DMS53 (cell line): ENCODE results near the gene USP6.
"Not testable (repeated sequence)": the region's sequence is repeated elsewhere in the genome, so short reads cannot be mapped to it uniquely, and the experiment has no call there.

Source experiments
- DNase-seq: peaks from one replicate; lab custom pipeline; 2025; lab: John Stamatoyannopoulos, UW

Gene USP6

DNA sequence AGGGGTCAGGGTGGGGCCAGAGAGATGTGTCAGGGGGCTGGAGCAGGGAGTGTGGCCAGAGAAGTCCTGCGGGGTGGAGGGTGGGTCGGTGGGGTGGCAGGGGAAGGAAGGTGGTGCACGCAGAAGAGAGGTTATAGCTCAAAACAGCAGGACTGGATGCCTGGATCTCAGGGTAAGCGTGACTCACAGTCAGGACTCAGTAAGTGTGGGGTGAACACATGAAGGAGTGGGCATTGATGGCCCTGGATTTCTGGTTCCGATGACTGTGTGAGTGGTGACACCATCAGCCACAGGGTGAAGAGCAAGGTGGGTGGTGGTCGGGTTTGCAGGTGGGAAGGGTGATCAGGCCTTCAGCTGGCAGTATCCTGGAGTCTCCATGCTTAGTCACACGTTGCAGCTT lies 6.2 kb downstream of the USP6 start:
- not testable (repeated sequence) for DNase-seq

DNA sequence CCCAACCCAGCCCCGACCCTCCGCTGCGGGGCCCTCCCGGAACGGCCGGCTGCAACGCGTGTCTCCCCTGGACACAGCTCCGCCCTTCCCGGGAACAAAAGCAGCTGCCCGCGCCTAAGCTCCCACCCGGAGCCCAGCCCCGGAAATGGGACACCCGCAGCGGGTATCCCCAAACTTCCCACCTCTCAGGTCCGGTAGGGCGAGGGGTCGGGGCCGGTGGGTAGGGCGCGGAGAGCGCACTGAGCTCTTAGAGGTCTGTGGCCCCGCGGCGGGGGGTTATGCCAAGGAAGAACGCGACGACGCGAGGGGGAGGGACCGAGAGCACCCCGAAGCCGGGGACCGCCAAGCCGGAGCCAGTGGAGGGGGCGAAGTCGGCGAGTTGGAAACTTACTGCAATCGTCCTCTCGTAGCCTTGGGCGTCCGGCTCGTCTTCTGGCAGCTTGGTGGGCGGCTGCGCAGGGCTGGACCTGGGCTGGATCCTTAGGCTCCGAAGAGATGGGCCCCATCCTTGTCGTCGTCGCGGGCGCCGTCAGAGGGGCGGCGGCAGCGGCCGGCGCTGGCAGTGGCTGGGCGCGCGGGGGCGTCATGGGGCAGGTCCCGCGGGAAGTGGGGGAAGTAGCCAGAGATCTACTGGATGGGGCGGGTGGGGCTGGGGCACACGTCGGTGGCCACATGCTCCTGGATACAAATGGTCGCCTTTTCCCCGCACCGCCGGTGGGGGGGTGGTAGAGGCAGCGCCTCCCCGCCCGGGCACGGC lies 6.9 kb downstream of the USP6 start:
- DNase-seq: peak; percentile 71

DNA sequence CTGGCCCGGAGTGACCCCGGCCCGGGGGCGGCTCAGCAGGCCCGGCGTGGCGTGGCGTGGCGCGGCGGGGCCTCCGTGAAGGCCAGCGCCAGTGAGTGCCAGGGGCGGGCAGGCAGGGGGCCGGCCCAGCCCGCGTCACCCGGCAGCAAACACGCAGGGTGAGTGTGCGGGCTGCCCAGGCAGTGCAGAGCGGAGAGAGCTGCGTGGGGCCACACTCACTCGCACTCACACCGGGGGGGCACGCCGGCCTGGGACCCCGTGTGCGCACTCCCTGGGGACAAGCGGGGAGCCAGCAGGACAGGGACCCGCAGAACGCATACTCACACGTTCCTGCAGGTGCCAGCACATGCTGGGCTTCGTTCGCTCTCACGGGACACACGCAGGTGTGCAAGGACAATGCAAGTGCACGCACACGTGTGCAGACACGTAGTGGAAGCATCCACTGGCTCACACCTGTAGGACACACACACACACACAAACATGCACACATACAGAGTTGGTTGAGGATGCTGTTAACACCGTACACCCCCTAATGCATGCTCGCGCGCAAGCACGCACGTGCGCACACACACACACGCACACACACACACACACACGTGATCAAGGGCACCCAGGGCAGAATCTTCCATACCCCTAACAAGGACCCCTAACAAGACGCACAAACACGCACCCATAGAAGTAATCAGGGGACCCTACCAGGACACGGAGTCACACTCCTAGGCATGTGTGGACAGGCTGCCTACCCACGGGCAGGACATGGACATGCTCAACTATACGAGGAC lies 7.7 kb downstream of the USP6 start:
- DNase-seq: peak; percentile 60

DNA sequence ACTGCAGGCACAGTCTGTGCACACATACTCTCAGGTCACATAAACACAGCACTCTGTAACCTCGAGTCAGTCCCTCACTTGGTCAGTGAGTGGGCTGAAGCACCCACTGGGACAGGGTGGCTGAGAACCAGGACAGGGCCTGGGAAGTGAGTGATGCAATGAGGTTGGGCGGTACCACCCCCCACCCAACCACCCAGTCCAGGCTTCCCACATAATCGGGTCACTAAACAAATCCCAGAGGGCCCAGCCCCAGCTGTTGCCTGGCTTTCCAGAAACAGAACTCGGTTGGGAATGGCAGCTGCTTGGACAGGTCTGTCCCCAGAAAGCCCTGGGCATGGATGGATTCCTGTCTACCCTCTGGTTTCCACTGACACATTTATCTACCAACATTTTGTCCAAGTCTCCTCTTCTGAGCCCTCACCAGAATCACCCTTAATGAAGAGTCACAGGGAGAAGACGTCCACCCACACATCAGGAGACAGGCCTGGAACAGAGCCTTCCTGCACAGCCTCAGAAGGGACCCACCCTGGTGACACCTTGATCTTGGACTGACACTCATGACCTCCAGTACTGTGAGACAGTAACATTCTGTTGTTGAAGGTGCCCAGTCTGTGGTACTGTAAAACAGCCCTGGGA lies 8.4 kb downstream of the USP6 start:
- not testable (repeated sequence) for DNase-seq

DNA sequence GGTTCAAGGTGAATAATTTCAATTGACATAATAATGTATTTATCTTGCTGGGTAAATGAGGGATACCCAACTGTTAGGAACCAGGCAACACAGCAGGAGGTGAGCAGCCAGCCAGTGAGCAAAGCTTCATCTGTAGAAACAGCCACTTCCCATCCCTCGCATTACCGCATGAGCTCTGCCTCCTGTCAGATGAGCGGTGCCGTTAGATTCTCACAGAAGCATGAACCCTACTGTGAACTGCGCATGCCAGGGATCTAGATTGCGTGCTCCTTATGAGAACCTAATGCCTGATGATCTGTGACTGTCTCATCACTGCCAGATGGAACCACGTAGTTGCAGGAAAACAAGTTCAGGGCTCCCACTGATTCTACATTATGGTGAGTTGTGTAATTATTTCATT lies 9.1 kb downstream of the USP6 start:
- not testable (repeated sequence) for DNase-seq

DNA sequence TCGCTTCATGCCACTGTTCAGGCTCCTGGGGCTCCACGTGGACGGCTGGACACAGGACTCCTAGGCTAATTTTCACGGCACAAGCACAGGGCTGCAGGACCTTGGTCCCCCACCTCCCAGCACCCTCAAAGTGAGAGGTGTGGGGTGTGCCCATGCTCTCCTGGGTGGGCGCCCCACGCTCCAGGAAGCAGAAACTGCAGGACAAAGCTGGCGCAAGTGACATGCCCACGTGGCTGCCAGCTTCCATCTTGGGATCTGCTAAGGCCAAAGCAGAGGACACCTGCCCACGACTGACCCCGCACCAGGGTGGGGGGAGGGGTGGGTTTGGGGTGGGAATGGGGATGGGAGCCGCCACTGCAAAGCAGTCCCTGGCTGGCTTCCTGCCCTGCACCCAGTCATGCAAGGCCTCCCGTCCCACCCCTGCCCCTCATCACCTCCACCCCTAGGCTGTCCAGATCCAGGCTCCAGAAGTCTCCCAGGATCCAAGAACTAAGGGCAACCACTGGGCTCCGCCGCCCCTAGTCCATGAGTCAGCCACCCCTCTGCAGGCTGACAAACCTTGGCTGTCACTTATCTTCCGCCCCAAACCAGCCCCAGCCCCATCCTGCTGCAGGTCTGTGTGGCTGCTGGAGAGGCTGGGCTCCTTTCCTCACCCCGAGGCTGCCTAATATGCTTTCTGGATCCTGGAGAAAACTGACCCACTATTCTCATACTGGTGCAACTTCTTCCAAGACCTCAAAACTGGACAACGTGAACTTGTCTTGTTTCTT lies 11.1 kb downstream of the USP6 start:
- no peak for DNase-seq

DNA sequence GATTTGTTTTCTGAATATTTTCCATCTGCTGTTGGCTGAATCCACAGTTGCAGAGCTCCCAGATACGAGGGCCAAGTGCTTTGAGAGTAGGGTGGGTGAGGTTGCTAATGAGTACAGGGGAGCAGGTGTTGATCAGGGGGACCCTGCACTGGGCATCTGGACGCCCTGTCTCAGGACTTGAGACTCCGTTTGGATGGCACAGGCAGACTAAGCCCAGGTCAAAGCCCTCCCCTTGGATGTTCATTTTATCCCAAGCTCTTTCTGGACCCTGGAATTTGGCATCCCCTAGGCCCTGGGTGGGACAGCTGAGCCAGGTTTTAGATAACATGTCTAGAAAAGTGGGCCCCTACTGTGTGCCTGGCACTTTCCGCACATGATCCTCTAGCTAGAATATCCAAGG lies 12.1 kb downstream of the USP6 start:
- DNase-seq: no peak

DNA sequence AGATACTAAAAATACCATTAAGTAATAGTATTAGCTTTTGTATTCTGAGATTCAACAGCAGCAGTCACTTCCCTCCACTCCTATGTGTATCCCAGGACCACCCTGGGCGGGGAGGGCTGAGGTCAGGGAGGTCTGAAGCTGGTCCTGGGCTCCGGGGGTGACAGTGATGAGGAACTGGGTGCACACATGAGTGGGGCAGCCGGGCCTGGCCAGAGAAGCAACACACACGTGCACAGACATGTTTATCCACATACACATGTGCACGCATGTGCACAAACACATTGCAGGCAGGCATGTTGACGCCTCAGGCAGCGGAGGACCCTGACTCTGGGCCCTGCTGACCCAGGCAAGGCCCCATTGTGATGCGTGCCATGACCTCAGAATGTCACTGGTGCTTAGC lies 12.6 kb downstream of the USP6 start:
- not testable (repeated sequence) for DNase-seq

DNA sequence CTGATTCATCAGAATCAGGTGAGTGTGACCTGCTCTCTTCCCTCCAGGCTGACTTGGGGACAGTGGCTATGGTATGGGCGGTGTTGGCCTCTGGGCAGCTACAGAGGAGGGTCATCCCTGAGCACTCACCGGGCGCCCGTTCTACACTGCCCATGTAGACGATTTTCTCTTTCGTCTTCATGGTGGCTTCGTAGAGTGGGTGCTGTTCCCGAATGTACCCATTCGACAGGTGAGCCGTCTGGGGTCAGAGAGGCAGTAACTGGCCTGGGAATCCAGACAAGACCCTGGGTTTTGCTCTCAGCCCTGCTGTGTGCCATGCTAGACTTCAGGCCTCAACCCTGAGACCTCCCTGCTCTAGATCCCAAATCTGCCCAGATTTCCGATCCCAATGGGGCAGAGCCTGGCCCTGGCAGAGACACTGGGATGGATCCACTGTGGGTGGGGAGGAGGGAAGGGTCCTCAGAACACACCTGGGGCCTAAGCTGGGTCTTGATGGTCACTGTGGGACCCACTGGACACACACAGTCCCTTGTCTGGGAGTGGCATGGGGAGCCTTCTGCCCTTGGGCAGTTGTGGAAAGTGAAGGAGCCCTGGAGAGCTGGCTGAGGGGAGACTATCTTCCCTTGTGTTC lies 13.2 kb downstream of the USP6 start:
- no peak for DNase-seq

DNA sequence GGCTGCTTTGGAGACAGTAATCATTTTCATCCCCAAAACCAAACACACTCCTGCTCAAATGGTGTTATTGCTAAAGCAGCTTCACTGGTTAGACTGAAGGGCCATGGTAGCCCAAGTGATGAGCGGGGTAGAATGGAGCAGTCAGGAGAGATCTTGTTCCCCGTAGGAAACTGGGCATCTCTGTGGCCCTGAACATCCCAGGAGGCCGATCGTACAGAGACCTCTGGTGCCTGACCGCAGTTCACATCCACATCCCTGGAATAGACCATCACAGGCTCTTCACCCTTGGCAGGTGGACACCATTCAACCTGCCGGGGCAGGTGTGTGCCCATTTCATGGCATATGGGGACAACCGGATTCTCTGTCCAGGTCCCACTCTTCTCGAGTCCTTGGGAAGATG lies 13.9 kb downstream of the USP6 start:
- DNase-seq: not testable (repeated sequence)

DNA sequence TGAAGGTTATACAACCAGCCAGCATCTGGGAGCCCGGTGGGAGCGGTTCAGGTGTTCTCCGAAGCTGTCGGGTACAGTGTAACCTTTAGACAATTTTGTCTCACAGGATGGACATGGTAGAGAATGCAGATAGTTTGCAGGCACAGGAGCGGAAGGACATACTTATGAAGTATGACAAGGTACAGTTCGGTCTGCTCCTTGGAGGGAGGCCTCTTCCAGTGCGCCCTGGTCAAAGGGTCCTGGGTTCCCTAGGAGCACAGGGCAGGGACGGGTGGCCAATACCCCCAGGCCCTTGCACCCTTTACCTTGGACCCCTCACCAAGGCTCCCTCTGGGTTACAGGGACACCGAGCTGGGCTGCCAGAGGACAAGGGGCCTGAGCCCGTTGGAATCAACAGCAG lies 14.4 kb downstream of the USP6 start:
- not testable (repeated sequence) for DNase-seq

DNA sequence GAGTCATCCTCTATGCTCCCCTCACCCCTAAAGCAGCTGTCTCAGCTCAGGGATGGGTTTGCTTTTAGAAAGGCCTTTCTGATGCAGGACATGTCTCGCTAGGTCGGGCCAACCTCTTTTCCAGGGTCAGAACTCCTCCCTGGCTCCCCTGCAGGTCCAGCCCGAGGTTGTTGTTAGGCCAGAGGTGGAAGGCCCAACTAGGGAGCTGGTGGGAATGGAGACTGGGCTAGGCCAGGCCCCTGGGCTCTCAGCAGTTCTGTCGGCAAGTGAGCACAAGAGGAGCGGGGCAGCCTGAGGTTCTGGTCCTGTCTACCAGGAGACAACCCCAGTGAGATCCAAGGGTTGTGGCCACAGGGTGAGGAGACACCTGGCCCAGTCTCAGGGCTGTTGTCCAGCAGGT lies 14.9 kb downstream of the USP6 start:
- not testable (repeated sequence) for DNase-seq

DNA sequence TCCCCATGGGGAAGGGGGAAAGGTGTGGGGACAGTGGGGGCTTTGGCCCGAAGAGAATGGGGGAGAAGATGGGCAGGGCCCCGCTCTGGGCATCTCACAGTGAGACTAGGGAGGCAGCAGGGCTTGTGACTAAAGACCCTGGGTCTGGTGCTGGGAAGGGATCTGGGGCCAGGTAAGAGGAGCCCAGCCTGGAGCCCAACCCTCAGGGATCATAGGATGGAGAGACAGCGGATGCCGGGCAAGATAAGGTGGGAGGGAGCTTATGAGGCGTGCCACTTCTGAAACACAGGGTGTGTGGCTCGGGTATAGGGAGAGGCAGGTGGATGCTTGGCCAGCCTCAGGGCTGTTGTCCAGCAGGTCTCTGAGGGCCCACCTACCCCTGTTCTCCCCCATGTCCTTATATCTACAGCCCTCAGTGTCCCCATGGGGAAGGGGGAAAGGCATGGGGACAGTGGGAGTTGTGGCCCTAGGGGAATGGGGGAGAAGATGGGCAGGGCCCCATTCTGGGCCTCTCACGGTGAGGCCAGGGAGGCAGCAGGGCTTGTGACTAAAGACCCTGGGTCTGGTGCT lies 15.4 kb downstream of the USP6 start:
- DNase-seq: no peak

DNA sequence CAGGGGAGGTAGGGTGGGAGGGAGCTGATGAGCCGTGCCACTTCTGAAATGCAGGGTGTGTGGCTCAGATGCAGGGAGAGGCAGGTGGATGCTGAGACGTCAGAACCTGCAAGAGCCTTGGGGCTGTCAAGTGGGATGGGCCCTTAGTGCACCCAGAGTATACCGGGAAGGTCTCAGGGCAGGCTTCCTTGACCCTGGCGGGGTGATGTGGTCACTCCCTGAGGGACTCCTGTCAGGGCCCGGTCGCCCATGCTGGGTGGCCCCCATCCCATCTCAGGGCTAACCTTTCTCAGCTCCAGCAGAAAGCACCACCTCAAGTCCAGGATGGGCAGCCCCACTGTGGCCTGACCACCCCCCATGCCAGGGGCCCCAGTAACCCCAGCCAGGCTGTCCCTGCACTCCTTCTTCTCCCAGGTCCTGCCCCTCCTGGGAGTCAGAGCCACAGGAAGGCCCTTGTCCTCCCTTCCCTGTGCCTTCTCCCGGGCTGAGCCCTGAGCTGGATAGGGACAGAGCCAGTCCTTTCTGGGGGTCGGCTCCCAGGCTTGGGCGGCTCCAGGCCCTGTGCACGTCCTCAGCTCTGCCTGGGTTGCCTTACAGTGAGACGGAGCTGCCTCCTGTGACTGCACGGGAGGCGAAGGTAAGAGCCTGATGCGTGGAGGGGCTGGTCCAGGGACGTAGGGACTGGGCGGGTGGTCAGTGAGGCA lies 16.1 kb downstream of the USP6 start:
- DNase-seq: not testable (repeated sequence)

DNA sequence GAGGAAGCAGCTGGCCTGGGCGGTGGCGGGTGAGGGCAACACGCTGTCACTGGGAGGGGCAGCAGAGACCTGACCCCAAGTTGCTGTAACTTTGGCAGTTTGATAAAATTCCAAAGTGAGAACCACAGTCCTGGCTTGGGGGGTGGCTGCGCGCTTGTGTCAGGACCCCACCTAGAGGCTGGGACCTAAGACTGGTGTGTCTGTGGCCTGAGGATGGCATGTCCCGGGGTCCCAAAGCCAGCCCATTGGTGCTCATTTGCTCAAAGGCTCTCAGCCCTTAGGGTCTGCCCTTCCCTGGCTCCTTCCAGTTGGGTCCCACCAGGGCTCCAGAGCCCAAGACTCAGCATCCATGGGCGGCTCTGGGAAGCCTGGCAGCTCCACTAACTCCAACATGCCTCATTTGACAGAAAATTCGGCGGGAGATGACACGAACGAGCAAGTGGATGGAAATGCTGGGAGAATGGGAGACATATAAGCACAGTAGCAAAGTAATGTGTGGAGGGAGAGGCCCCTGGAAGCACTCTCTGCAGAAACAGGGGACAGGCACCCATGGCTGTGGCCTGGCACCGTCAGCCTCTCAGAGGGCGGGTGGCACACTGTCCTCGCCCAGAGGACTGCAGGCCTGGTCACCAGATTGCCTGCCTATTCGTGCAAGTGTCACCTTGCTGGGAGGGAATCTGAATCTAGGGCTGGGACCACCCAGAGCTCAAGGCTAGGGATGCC lies 16.8 kb downstream of the USP6 start:
- not testable (repeated sequence) for DNase-seq

DNA sequence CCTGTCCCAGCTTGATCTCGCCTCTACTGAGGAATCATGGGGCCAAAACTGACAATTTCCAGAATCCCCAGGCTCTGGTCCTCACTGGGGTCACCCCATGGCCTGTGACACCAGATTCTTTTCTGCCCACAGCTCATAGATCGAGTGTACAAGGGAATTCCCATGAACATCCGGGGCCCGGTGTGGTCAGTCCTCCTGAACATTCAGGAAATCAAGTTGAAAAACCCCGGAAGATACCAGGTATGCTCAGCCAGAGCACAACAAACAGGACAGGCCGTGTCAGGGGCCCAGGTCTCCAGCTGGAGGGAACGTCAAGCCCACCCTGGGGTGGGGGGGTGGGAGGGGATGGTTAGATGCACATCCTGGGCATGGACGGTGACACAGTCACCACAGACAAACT lies 17.5 kb downstream of the USP6 start:
- no peak for DNase-seq

DNA sequence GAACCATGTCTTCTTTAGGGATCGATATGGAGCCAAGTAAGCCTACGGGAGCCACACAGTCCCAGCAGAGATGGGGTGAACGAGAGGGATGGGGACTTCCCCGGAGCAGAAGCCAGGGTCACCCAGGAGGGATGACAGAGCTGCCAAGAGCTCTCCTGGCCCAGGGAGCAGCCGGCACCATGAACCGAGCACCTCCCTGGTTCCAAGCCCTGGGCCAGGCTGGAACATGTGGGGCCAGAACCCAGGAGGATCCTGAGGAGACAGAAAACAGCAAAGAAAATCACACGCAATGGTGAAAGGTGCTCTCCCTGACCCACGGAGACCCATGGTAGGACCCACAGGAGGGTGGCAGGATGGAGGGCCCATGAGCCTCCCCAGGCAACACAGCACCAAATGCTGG lies 18.1 kb downstream of the USP6 start:
- not testable (repeated sequence) for DNase-seq

DNA sequence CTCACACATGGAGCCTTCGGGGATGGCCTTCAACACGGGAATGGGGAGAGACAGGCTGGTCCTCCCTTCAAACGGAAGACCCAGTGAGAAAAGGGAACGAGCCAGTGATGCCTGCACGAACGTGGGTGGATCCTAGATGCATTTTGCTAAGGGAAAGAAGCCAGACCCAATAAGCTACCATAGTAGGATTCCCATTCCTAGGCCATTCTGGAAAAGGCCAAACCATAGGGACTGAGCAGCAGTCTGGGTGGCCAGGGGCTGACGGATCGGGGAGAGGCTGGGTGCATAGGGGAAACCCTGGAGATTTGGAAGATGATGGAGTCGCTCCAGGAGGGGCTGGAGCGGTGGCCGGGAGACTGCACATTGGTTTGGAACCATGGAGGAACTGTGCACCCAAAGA lies 18.7 kb downstream of the USP6 start:
- DNase-seq: not testable (repeated sequence)

DNA sequence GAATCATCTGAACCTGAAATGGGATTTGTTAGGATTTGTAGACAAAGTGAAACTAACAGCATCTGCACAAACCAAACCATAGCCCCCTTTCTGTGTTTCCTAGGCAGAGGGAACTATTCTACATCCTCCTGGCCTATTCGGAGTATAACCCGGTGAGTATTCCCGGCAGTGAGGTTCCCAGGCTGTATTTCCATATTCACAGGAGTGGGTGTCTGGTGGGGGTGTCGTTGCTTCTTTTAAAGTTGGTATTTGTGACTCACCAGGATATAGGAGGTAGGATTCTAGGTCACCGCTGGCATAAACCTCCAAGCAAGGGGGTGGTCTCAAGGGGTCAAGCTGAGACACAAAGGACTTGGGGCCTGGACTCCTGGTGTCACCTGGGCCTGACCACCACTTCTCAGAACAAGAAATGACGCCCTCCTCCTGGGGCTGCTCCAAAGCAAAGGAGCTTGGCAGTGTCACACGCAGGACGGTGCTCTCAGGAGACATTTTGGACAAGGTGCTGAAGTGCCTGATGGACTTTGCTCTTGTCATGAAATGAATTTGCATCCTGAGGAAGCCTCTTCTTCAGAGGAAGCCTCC lies 19.4 kb downstream of the USP6 start:
- DNase-seq: not testable (repeated sequence)
